Measurements from ENCODE around the gene LARP4B. TPM values are rescaled to one million over a fixed set of nuclear protein-coding genes. Genes with fewer than 3 reads are reported as not detected.

LARP4B gene
- polyA plus RNA-seq, 12 donors, result 47.1 to 99.8 (median 66.7) TPM; not detected in 1

GRCh38 chr10:811379-812175 is 119.9 kb downstream of the LARP4B start:
- DNase-seq, result no peak

DNA sequence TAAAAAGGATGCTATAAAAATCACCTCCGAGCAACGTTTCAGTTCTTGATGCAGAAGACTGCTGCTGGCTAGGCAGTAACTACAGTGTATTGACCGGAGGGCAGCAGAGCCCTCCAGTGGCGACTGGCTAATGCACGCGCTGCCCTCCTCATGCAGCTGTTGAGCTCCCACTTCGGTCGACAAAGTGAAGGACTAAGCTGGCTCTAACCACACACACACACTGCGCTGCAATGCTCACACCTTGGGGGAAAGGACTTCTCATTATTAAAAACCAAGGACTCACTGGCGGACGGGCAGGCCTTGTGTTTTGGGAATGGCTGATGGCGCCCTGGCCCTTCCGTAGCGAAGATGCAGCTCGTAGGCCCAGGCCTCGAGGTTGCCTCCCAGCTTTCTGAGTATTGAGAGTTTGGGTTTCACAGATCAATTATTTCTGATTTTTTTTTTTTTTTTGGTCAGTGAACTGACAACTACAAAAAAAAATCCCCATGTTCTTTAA is 121.1 kb downstream of the LARP4B start:
- peak; percentile 30 for DNase-seq

DNA sequence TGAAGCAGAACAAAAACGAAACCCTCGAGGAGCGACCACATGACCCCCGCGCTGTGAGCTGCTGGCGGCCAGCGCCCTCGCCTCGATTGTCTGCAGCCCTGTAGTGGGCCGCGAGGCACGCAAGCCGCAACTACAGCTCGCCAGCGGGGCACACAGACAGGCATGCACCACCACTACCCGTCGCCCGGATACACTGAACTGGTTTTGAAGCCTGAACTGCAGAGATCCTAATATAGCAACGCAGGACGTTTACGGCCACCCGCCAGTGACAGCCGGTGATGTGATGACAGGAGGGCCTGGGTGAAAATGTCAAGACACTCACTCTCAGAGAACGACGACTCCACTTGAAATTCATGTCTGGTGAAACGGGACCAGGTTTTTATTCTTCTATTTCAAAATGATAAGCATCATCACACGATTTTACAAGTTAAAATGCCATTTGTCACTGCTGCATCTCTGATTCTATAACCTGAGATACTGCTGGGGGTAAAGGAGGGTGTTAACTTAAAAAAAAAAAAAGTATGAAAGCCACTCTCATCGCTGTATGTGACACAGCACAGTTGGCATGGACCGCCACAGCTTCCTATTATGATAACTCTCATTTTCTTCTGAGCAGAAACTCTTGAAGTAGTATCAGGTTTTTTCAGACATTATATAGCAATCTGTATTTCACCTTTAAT is 121.7 kb downstream of the LARP4B start:
- no peak for DNase-seq

DNA sequence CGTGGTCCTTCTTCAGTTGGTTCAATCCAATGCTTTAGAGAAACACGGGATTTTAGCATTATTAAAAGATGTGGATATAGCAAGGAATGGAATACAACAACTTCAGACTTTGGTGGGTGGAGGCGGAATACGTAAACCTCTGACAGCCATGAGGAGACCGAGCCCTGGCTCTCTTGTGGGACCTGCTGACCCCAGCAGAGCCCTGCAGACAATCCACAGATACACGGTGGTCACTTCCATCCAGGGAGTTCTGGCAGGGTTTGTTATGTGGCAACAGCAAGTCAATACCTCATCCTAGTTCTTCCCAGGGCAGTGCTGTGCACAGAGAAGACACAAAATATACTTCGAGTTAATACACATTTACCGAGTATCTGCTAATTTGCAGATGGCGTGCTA is 123.5 kb downstream of the LARP4B start:
- DNase-seq, result no peak

- DNase-seq, result no peak
Observed at GRCh38 chr10:807163-807957, 124.1 kb downstream of the LARP4B start.

DNA sequence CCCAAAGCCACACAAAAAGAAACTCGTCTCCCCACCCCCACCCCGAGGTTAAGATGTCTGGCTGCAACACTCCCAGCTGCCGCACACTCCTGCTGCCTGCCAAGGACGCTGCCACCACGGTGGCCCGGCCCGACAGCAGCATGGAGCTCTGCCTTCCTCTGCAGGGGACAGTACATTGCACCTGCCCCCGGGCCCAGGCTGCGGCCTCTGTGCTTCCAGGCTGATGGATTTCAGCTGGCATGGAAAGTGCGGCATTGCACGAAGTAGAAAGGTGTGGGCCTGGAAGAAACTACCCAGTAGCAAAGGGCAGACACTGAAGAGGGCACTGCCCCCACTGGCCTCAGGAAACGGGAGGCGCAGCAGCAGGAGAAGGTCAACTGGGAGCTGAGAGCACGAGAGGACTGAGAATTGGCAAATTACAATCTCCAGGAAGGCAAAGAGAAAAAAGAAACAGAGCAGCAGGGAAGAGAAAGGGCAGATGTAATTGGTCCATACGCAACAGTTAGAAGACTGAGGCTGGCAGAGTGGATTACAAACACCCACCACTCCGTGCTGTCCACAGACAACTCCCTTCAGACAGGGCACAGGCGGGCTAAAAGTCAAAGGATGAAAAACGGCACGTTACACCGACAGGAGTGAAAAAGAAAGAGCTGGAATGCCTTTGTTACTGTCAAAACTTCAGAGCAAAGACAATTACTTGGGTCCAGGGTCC is 124.9 kb downstream of the LARP4B start:
- DNase-seq, result no peak

DNA sequence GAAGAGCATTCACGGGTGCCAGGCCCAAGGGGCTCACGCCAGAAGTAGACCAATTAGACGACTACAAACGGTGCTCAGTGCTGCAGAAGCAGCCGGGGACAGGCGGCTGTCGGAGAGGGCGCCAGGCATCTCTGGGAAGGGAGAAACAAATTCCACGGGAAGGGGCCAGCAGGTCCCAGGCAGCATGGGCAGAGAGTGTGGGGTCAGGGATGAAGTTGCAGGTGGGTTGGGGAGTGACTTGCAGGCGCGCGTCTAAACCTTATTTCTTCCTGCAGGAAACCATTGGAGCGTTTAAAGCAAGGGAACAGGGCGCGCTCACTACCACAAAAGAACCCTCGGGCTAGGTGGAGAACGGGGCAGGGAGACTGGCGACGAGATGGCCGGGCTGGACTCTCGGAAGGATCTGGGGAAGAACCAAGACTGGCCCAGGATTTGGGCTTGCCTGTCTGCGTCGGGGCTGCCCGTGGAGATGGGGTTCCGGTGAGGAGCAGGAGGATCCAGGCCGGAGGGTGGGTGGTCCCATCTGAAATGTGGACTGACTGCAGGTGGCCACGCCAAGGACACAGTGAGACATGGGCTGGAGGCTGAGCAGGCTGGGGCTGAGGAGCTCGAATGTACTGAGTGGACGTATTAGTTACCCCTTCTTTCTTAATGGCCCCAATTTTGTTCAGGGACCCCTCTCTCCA is 125.7 kb downstream of the LARP4B start:
- DNase-seq, result no peak

DNA sequence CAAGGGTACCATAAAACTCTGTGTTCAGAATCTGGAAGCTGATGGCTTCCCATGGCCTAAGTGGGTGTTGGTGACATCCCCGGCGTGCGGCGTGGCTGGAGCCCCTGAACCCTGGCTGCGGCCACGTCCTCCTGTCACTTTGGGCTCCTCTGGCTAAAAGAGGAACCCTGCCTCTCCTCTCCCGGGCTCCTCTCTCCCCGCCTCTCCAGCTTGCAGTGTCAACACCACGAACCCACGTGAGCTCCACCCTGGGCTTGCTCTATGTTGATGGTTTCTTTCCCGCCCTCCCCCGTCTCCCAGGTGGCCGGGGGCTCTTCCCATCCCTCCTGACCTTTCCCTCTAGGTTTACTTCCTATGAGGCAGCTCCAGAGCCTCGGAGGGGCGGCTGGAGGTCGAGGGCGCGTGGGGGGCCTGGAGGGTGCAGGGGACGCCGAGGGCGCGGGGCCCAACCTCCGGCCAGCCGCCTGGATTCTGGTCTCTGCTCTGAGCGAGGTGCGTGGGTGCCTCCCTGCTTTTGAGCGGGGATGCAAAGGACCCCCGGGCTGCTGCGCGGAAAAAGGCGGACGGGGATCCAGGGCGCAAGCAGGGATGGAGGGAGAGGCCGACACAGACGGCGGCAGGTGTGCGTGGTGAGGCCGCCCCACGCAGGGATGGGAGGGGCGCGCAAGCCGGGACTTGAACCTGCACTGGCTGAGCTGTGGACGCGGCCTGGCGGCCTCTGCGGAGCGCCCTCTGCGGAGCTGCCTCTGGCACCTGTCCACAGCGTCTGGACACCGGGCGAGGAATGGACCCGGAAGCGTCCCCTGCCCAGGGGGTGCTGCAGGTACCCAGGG is 126.5 kb downstream of the LARP4B start:
- no peak for DNase-seq

- DNase-seq, result no peak
Observed at GRCh38 chr10:804191-804781, 127.2 kb downstream of the LARP4B start.

- DNase-seq, result no peak
Observed at GRCh38 chr10:803041-803741, 128.3 kb downstream of the LARP4B start.

DNA sequence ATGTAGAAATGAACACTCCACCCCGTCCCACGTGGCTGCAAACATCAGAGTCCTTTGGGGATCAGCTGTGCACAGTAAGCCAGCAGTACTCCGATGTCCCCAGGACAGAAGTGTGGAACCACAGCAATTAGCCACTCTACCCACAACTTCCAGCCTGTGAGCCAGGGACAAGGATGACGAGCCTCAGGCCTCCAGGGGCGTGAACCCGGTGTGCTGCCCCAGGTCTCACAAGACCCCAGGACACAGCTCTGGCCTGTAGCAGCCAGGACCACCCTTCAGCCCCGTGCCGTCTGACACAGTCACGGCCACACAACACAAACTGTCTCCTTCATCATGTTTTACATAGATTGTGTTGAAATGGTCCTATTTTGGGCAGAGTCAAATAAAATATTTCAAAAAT is 129.0 kb downstream of the LARP4B start:
- DNase-seq, result no peak

- no peak for DNase-seq
Observed at GRCh38 chr10:797179-797578, 134.3 kb downstream of the LARP4B start.

GRCh38 chr10:796233-796632 is 135.3 kb downstream of the LARP4B start:
- no peak for DNase-seq

DNA sequence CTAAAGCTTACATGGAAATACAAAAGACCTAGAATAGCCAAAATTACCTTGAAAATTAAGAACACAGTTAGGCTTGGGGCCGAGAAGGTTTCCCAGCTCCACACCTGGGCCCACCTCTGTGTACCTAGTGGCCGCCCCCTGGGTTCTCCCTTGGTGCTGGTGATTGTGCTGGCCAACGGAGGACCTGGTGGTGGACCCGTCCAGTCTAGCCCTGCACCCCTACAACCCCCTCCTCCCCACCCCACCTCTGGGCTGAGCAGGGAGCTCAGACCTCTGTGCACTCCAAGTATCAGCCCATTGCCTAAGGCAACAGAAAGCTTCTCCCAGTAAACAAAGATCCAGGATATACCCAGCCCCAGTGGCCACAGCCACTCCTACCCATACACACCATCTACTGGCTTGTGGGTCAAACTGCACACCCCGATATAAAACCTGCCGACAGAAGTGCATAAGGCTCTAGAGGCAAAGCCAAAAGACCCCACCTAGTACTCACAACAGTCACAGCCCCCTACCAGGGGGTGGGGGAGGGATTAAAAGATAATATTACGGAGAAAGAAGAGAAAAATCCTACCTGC is 137.0 kb downstream of the LARP4B start:
- no peak for DNase-seq

DNA sequence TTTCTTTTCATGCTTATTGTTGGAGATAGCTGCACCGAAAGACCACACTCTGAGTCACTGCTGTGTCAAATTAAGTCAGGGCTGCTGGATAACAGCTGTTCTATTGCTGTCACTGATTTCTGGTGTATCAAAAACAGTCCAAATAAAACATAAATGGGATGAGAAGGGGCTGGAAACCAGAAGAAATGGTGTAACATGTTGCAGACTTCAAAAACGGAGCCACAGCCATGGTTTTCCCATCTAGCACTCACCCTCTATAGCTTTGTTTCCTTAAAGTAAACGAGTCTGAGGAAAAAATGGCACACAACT is 138.8 kb downstream of the LARP4B start:
- no peak for DNase-seq

DNA sequence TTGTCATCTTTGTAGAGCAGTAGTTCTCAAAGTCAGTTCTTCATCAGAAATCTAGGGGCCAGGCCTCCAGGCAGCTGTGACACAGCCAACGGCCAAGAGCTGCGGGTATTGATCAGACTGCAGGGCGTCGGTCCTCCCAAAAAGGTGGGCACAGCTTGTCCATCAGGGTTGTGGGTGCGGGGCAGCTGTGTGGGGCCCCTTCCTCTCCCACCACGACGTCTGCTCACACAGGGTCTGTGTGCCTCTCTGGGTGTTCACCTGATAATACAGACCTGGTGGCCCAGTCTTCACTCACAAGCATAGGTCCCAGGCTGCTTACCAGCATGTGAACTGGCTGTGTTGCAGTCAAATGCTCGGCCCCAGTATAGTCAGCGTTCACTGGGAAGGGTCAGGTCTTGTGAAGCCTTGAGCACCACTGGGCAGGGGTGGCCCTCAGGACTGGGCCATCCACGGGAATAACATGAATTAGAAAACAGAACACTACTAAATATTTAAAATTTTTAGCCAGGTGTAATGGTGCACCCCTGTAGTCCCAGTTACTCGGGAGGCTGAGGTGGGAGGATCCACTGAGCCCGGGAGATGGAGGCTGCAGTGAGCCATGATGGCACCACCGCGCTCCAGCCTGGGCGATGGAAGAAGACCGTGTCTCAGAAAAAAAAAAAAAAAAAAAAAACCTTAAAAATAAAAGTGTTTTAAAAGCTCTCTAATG is 139.3 kb downstream of the LARP4B start:
- no peak for DNase-seq

- no peak for DNase-seq
Observed at GRCh38 chr10:791639-792038, 139.9 kb downstream of the LARP4B start.

DNA sequence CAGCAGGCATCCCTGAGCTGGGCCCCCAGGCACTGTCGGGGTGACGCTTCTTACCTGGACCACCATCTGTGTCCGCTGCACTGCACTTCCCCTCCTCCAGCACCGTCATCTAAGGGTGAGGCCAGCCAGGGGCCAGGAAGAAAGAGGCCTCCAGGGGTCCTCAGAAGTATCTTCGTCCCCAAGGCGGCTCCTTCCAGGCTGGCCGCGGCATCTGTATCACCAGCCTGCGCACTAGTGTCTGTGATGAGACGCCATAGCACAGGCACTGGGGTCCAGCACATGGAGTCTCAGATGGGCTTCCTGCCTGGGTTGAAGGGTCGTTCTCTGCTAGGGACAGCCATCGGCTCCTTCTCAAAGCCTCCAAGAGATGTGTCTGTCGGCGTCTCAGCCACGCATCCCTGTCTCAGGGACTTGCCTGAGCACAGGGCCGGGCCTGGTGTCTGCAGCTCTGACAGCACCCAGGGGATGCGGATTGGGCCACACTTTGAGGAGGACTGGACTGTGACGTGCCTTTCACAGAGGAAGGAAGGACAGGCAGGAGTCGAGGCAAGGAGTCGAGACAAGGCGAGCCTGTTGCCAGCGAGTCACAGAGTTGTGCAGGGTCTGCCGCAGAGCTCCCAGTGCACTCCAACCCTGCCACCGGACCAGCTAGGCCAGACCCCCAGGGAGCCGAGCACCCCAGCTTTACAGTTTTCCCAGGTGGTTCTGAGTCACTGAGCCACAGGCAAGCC is 140.5 kb downstream of the LARP4B start:
- no peak for DNase-seq

Data from muscle of arm (tissue), 12 donors.